WTC11 (cell line): Measurements from ENCODE around the gene GRIN3B. TPM values are rescaled to one million over a fixed set of nuclear protein-coding genes. Genes with fewer than 3 reads are reported as not detected.

ENCODE experiments used
- ARID4B ChIP-seq: sonication (generic); formaldehyde crosslinking; IDR thresholded peaks from 2 replicates; pipeline ENCODE4 v1.8.0; 2023; ENCODE audit warnings: missing genetic modification reagents, mild to moderate bottlenecking, borderline replicate concordance
- ATF3 ChIP-seq: sonication (generic); formaldehyde crosslinking; conservative IDR thresholded peaks from 2 replicates; pipeline ENCODE4 v1.8.1; 2022; ENCODE audit warnings: mild to moderate bottlenecking, missing genetic modification reagents
- CREB1 ChIP-seq: sonication (generic); formaldehyde crosslinking; IDR thresholded peaks from 2 replicates; pipeline ENCODE4 v1.8.0; 2023; ENCODE audit warnings: mild to moderate bottlenecking, missing genetic modification reagents
- CREM ChIP-seq: sonication (generic); formaldehyde crosslinking; IDR thresholded peaks from 2 replicates; pipeline ENCODE4 v1.8.1; 2022; ENCODE audit warnings: mild to moderate bottlenecking, missing genetic modification reagents, moderate library complexity
- EMX1 ChIP-seq: fragments of 250-450 bp; sonication (Bioruptor Pico); IDR thresholded peaks from 2 replicates; pipeline ENCODE4 v1.8.0; 2021; ENCODE audit warnings: mild to moderate bottlenecking
- ERG ChIP-seq: fragments of 250-450 bp; sonication (Bioruptor Pico); IDR thresholded peaks from 2 replicates; pipeline ENCODE4 v1.8.0; 2021; ENCODE audit warnings: mild to moderate bottlenecking
- ETV6 ChIP-seq: sonication (generic); formaldehyde crosslinking; IDR thresholded peaks from 2 replicates; pipeline ENCODE4 v1.8.1; 2022; ENCODE audit warnings: mild to moderate bottlenecking, missing genetic modification reagents
- FOXJ3 ChIP-seq: sonication (generic); formaldehyde crosslinking; IDR thresholded peaks from 2 replicates; pipeline ENCODE4 v1.9.0; 2021; ENCODE audit warnings: missing genetic modification reagents, mild to moderate bottlenecking, borderline replicate concordance
- FOXP1 ChIP-seq: sonication (generic); formaldehyde crosslinking; IDR thresholded peaks from 2 replicates; pipeline ENCODE4 v1.8.0; 2022; ENCODE audit warnings: missing genetic modification reagents, mild to moderate bottlenecking, moderate library complexity, borderline replicate concordance
- JAZF1 ChIP-seq: fragments of 250-450 bp; sonication (Bioruptor Pico); IDR thresholded peaks from 2 replicates; pipeline ENCODE4 v1.9.0; 2021; ENCODE audit warnings: moderate library complexity, mild to moderate bottlenecking, inconsistent platforms
- MAX ChIP-seq: sonication (generic); formaldehyde crosslinking; IDR thresholded peaks from 2 replicates; pipeline ENCODE4 v1.8.0; 2022; ENCODE audit warnings: mild to moderate bottlenecking, missing genetic modification reagents
- MLX ChIP-seq: sonication (generic); formaldehyde crosslinking; IDR thresholded peaks from 2 replicates; pipeline ENCODE4 v1.8.1; 2023; ENCODE audit warnings: mild to moderate bottlenecking, missing genetic modification reagents, moderate library complexity
- MYBL2 ChIP-seq: sonication (generic); formaldehyde crosslinking; IDR thresholded peaks from 2 replicates; pipeline ENCODE4 v1.8.1; 2023; ENCODE audit warnings: mild to moderate bottlenecking, moderate library complexity, missing genetic modification reagents
- NFE2L1 ChIP-seq: sonication (generic); formaldehyde crosslinking; IDR thresholded peaks from 2 replicates; pipeline ENCODE4 v1.8.1; 2023; ENCODE audit warnings: missing genetic modification reagents
- OVOL2 ChIP-seq: fragments of 250-450 bp; sonication (Bioruptor Pico); IDR thresholded peaks from 2 replicates; pipeline ENCODE4 v1.9.0; 2021; ENCODE audit warnings: mild to moderate bottlenecking, borderline replicate concordance
- PRRX2 ChIP-seq: fragments of 250-450 bp; sonication (Bioruptor Pico); IDR thresholded peaks from 2 replicates; pipeline ENCODE4 v1.8.0; 2021; ENCODE audit warnings: mild to moderate bottlenecking
- RORB ChIP-seq: fragments of 250-450 bp; sonication (Bioruptor Pico); IDR thresholded peaks from 2 replicates; pipeline ENCODE4 v1.9.0; 2021; ENCODE audit warnings: mild to moderate bottlenecking
- SP1 ChIP-seq: sonication (generic); formaldehyde crosslinking; conservative IDR thresholded peaks from 2 replicates; pipeline ENCODE4 v1.8.1; 2022; ENCODE audit warnings: missing genetic modification reagents
- USF1 ChIP-seq: sonication (generic); formaldehyde crosslinking; IDR thresholded peaks from 2 replicates; pipeline ENCODE4 v1.8.0; 2022; ENCODE audit warnings: mild to moderate bottlenecking, missing genetic modification reagents
- ZBTB43 ChIP-seq: sonication (generic); formaldehyde crosslinking; IDR thresholded peaks from 2 replicates; pipeline ENCODE4 v1.8.1; 2023; ENCODE audit warnings: mild to moderate bottlenecking, missing genetic modification reagents
- ZMAT4 ChIP-seq: fragments of 250-450 bp; sonication (Bioruptor Pico); IDR thresholded peaks from 2 replicates; pipeline ENCODE4 v1.9.0; 2021; ENCODE audit warnings: mild to moderate bottlenecking
- ZNF121 ChIP-seq: sonication (generic); formaldehyde crosslinking; IDR thresholded peaks from 2 replicates; pipeline ENCODE4 v1.8.0; 2023; ENCODE audit warnings: missing genetic modification reagents
- ZNF263 ChIP-seq: sonication (generic); formaldehyde crosslinking; IDR thresholded peaks from 2 replicates; pipeline ENCODE4 v1.8.1; 2022; ENCODE audit warnings: low read depth, mild to moderate bottlenecking, moderate library complexity, missing genetic modification reagents
- ZNF396 ChIP-seq: fragments of 250-450 bp; sonication (Bioruptor Pico); IDR thresholded peaks from 2 replicates; pipeline ENCODE4 v1.8.0; 2021; ENCODE audit warnings: mild to moderate bottlenecking, moderate library complexity, borderline replicate concordance
- ZNF425 ChIP-seq: fragments of 250-450 bp; sonication (Bioruptor Pico); conservative IDR thresholded peaks from 2 replicates; pipeline ENCODE4 v1.9.0; 2021; ENCODE audit warnings: mild to moderate bottlenecking
- ZNF671 ChIP-seq: fragments of 250-450 bp; sonication (Bioruptor Pico); IDR thresholded peaks from 2 replicates; pipeline ENCODE4 v1.8.0; 2021; ENCODE audit warnings: mild to moderate bottlenecking
- total RNA-seq: library from RNA; stranded (reverse); gene quantifications from 3 replicates; pipeline ENCODE4 v1.2.3, GENCODE V29; 2021

GRIN3B gene
- total RNA-seq, 1 experiment from 2014 or later, result 1.9 TPM

- TF ChIP-seq NFE2L1 (CRISPR knock-in tag) (peak; percentile 57; the same call in 1 of the 2 replicates), FOXJ3 (no peak), ZNF671 (0 out of 2 replicates have a peak, but pooled peaks have one; percentile 63), ZNF425 (CRISPR knock-in tag) (peak; percentile 45; the same call in 1 of the 2 replicates), MLX (CRISPR knock-in tag) (no peak), PRRX2 (CRISPR knock-in tag) (peak; percentile 90), ZNF396 (CRISPR knock-in tag) (no peak), ZNF121 (CRISPR knock-in tag) (peak; percentile 56; the same call in 1 of the 2 replicates), EMX1 (CRISPR knock-in tag) (peak; percentile 92), ATF3 (CRISPR knock-in tag) (no peak), ERG (peak; percentile 80), MAX (CRISPR knock-in tag) (peak; percentile 41), ZMAT4 (0 out of 2 replicates have a peak, but pooled peaks have one; percentile 2), ARID4B (CRISPR knock-in tag) (peak; percentile 15; the same call in 1 of the 2 replicates), RORB (CRISPR knock-in tag) (no peak), CREB1 (CRISPR knock-in tag) (no peak; the same call in 1 of the 2 replicates), CREM (no peak; the same call in 1 of the 2 replicates), SP1 (CRISPR knock-in tag) (peak; percentile 99), ZBTB43 (CRISPR knock-in tag) (no peak), USF1 (CRISPR knock-in tag) (peak; percentile 57; the same call in 1 of the 2 replicates), MYBL2 (no peak), OVOL2 (0 out of 2 replicates have a peak, but pooled peaks have one; percentile 28), JAZF1 (CRISPR knock-in tag) (no peak), FOXP1 (CRISPR knock-in tag) (0 out of 2 replicates have a peak, but pooled peaks have one; percentile 43), ETV6 (CRISPR knock-in tag) (peak; percentile 29; the same call in 1 of the 2 replicates), ZNF263 (no peak)
- TF ChIP-seq, all 79 proteins: peak for 26
Measured at GRCh38 chr19:1039646-1040475, 39.6 kb downstream of the GRIN3B start, which contains the start of gene ABCA7 (continued).
